HEK293 (cell line): ENCODE measurements around the gene PLK5.

Source experiments
- CTCF ChIA-PET: fragments of 350-600 bp; formaldehyde crosslinking; extraction: SDS; loops from one replicate; lab custom pipeline; 2021; ENCODE audit warnings: antibody characterized with exemption; lab: Yijun Ruan, JAX
- POLR2A ChIA-PET: fragments of 300-600 bp; formaldehyde crosslinking; extraction: SDS; loops from one replicate; lab custom pipeline; 2020; ENCODE audit warnings: antibody characterized with exemption, inconsistent platforms; lab: Yijun Ruan, JAX
- H3K27ac ChIP-seq: fragments of 200-500 bp; sonication (Bioruptor generic); 2 replicates; pipeline ENCODE4 v1.5.1; 2014; ENCODE audit warnings: low read depth, low read length, control low read depth, inconsistent platforms; ENCODE audit errors: extremely low read depth
- H3K36me3 ChIP-seq, 2 experiments: fragments of 200-500 bp in 1 of 2; sonication (Bioruptor generic) in 1 of 2; 1 replicate in 1 of 2; 2 replicates in 1 of 2; pipeline ENCODE4 v1.5.1; 2014 to 2017; ENCODE audit warnings: inconsistent platforms in 2 of 2, low read length in 2 of 2; ENCODE audit not compliant: control insufficient read depth in 2 of 2, insufficient read depth in 1 of 2
- H3K4me1 ChIP-seq: fragments of 200-500 bp; sonication (Bioruptor generic); 2 replicates; pipeline ENCODE4 v1.5.1; 2014; ENCODE audit warnings: mild to moderate bottlenecking, low read length, inconsistent platforms; ENCODE audit not compliant: control insufficient read depth, insufficient read depth
- H3K4me3 ChIP-seq: 2 replicates; pipeline ENCODE4 v1.5.1; 2011; ENCODE audit warnings: low read depth, mild to moderate bottlenecking, control low read depth, low read length, moderate library complexity
- H3K9me3 ChIP-seq: fragments of 200-500 bp; sonication (Bioruptor generic); 2 replicates; pipeline ENCODE4 v1.5.1; 2014; ENCODE audit warnings: low read depth, low read length, inconsistent platforms; ENCODE audit not compliant: control insufficient read depth, insufficient read depth
- GLI2 ChIP-seq: fragments of 450-650 bp; formaldehyde crosslinking; IDR thresholded peaks from 2 replicates; pipeline ENCODE4; 2017; ENCODE audit warnings: missing biosample characterization, missing genetic modification characterization, low read depth, borderline replicate concordance
- OSR2 ChIP-seq: fragments of 450-650 bp; formaldehyde crosslinking; IDR thresholded peaks from 2 replicates; pipeline ENCODE4 v1.5.1; 2016; ENCODE audit warnings: missing biosample characterization, missing genetic modification characterization
- ZEB2 ChIP-seq: fragments of 450-650 bp; formaldehyde crosslinking; IDR thresholded peaks from 2 replicates; pipeline ENCODE4 v1.5.1; 2016; ENCODE audit warnings: missing biosample characterization, missing genetic modification characterization
- ZNF155 ChIP-seq: fragments of 450-650 bp; formaldehyde crosslinking; IDR thresholded peaks from 2 replicates; pipeline ENCODE4 v1.5.1; 2016; ENCODE audit warnings: missing biosample characterization, missing genetic modification characterization
- ZNF175 ChIP-seq: fragments of 450-650 bp; formaldehyde crosslinking; IDR thresholded peaks from 2 replicates; pipeline ENCODE4 v1.5.1; 2016; ENCODE audit warnings: missing biosample characterization, missing genetic modification characterization
- ZNF37A ChIP-seq: fragments of 450-650 bp; IDR thresholded peaks from 2 replicates; pipeline ENCODE4 v1.5.1; 2018; ENCODE audit warnings: missing biosample characterization, missing genetic modification characterization
- TF ChIP-seq, protein P1 (sequence below): fragments of 450-650 bp; formaldehyde crosslinking; IDR thresholded peaks from 2 replicates; pipeline ENCODE4 v1.5.1; 2017; ENCODE audit warnings: missing biosample characterization, missing genetic modification characterization
- TF ChIP-seq, protein P2 (sequence below): fragments of 450-650 bp; formaldehyde crosslinking; IDR thresholded peaks from 2 replicates; pipeline ENCODE4 v1.5.1; 2016; ENCODE audit warnings: missing biosample characterization, missing genetic modification characterization

Gene PLK5

GRCh38 chr19:1585243-1585580 is 61.3 kb downstream of the PLK5 start:
- TF ChIP-seq OSR2 (tag by site-specific recombination) = no peak
- no peak for TF ChIP-seq GLI2 (tag by site-specific recombination)
- TF ChIP-seq, protein P1, sequence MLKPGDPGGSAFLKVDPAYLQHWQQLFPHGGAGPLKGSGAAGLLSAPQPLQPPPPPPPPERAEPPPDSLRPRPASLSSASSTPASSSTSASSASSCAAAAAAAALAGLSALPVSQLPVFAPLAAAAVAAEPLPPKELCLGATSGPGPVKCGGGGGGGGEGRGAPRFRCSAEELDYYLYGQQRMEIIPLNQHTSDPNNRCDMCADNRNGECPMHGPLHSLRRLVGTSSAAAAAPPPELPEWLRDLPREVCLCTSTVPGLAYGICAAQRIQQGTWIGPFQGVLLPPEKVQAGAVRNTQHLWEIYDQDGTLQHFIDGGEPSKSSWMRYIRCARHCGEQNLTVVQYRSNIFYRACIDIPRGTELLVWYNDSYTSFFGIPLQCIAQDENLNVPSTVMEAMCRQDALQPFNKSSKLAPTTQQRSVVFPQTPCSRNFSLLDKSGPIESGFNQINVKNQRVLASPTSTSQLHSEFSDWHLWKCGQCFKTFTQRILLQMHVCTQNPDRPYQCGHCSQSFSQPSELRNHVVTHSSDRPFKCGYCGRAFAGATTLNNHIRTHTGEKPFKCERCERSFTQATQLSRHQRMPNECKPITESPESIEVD (tag by site-specific recombination) = no peak
- TF ChIP-seq ZNF175 (tag by site-specific recombination) = no peak
- TF ChIP-seq ZNF37A = no peak
- TF ChIP-seq, protein P2, sequence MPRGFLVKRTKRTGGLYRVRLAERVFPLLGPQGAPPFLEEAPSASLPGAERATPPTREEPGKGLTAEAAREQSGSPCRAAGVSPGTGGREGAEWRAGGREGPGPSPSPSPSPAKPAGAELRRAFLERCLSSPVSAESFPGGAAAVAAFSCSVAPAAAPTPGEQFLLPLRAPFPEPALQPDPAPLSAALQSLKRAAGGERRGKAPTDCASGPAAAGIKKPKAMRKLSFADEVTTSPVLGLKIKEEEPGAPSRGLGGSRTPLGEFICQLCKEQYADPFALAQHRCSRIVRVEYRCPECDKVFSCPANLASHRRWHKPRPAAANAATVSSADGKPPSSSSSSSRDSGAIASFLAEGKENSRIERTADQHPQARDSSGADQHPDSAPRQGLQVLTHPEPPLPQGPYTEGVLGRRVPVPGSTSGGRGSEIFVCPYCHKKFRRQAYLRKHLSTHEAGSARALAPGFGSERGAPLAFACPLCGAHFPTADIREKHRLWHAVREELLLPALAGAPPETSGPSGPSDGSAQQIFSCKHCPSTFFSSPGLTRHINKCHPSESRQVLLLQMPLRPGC = no peak
- TF ChIP-seq ZNF155 = no peak
- no peak for TF ChIP-seq ZEB2 (tag by site-specific recombination)
- Histone ChIP-seq H3K27ac (no peak overlapping the region), H3K4me1 (no peaks in the 10 kb centered on the region), H3K4me3 (no peak overlapping the region), H3K9me3 (no peaks in the 10 kb centered on the region), H3K36me3 (peaks cover 21 to 56% of the 10 kb centered on the region in 2 experiments; a peak in 2 of 3 replicates)
- ChIA-PET CTCF (no interaction called here), POLR2A (interaction anchor here (0.5 kb wide), 1 partner anchor 481 kb away, joined by 3 read pairs; no protein-coding TSS in a partner anchor)
